K562 treated with DMSO at 1 percent for 48 hours (cell line): ENCODE results near the gene PRKRA. TPM values are rescaled to one million over a fixed set of nuclear protein-coding genes. Genes with fewer than 3 reads are reported as not detected.

ENCODE experiments used
- total RNA-seq: library from RNA; unstranded; fragments of 300-600 nt; gene quantifications from 2 replicates; pipeline ENCODE4 v1.2.3, GENCODE V29; 2022; ENCODE audit warnings: low replicate concordance; ENCODE audit errors: extremely low read depth

PRKRA gene
- not detected in 2 replicates for total RNA-seq

GRCh38 chr2:178450774-178451525 lies at the start of gene PRKRA, which contains the start of gene PJVK:
PRKRA (minus strand) TSS chr2:178451175; CDS start chr2:178451030, 145 bp downstream.
PJVK (plus strand) TSS chr2:178451378; CDS start chr2:178453410, 2,032 bp downstream.

GRCh38 chr2:178480227-178481181 lies 29.5 kb upstream of the PRKRA start, which contains the start of gene PLEKHA3:
PLEKHA3 (plus strand) TSS chr2:178480457; CDS start chr2:178480870, 413 bp downstream.

GRCh38 chr2:178478439-178479274 lies 27.7 kb upstream of the PRKRA start, which contains the start of gene FKBP7:
FKBP7 (minus strand) TSS chr2:178478600; CDS start chr2:178478499, 101 bp downstream.

Other genes with a start within 250 kb of the PRKRA start
- gene PJVK, start 203 bp upstream of the PRKRA start, total RNA-seq, result not detected in 2 replicates
- gene FKBP7, start 27.4 kb upstream of the PRKRA start, total RNA-seq, result not detected in 2 replicates
- gene PLEKHA3, start 29.3 kb upstream of the PRKRA start, total RNA-seq, result not detected in 2 replicates